HFFc6 (cell line): ENCODE data around the gene CAMK2B. TPM values are rescaled to one million over a fixed set of nuclear protein-coding genes. Genes with fewer than 3 reads are reported as not detected.
"Not testable (repeated sequence)": the region's sequence is repeated elsewhere in the genome, so short reads cannot be mapped to it uniquely, and the experiment has no call there.

ENCODE experiments used
- DNase-seq: peaks from one replicate; pipeline ENCODE4 v3.0.0-alpha.2; 2018
- H3K27ac Mint-ChIP-seq: 2 replicates; pipeline ENCODE4 v1.8.0; 2020; ENCODE audit warnings: mild to moderate bottlenecking, mixed read lengths
- H3K27me3 Mint-ChIP-seq: 2 replicates; pipeline ENCODE4 v1.8.0; 2021; ENCODE audit warnings: mild to moderate bottlenecking, moderate library complexity, mixed read lengths; ENCODE audit not compliant: insufficient read depth
- H3K36me3 Mint-ChIP-seq: 2 replicates; pipeline ENCODE4 v1.8.0; 2021; ENCODE audit warnings: low read depth, mixed read lengths
- H3K4me1 Mint-ChIP-seq: 2 replicates; pipeline ENCODE4 v1.8.0; 2020; ENCODE audit warnings: low read depth, mixed read lengths
- H3K4me3 Mint-ChIP-seq: 2 replicates; pipeline ENCODE4 v1.8.0; 2020; ENCODE audit warnings: mild to moderate bottlenecking, moderate library complexity, mixed read lengths
- H3K9me3 Mint-ChIP-seq: 2 replicates; pipeline ENCODE4 v1.8.0; 2020; ENCODE audit warnings: mild to moderate bottlenecking, mixed read lengths
- CTCF ChIP-seq: fragments of 200-600 bp; sonication (generic); IDR thresholded peaks from 2 replicates; pipeline ENCODE4 v1.5.0; 2021; ENCODE audit warnings: antibody characterized with exemption, mild to moderate bottlenecking
- total RNA-seq, 6 experiments: library from RNA; stranded (reverse); fragmentation: NEBNext Ultra II Directional; extraction: Animal tissue kit (Norgen Biotek cat#: 25700); gene quantifications; 2 replicates in 1 of 6; 3 replicates in 5 of 6; pipeline ENCODE4 v1.2.3, GENCODE V29; 2021

CAMK2B gene
- total RNA-seq, 6 experiments from 2014 or later, result 0.11 to 0.41 TPM; not detected in 4

DNA sequence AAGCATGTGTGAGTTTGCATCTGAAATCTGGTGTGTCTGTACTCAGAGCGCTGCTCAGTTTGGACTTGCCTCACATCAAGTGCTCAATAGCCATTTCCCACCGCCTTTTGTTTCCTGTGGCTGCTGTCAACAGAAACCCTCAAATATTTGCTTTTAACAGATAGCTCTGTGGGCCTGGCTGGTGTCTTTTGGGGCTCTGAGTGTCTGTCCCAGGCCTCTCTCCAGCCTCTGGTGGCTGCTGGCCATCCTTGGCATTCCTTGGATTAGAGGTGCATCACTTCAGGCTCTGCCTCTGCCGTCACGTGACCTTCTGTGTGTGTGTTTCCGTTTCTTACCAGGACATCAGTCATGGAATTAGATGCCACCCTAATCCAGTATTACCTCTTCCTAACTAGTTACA, 115.3 kb downstream of the CAMK2B start:
- no peaks in the 10 kb centered on the region for H3K4me1 Mint-ChIP-seq
- H3K4me3 Mint-ChIP-seq, result no peak overlapping the region
- DNase-seq, result no peak
- no peaks in the 10 kb centered on the region for H3K9me3 Mint-ChIP-seq
- H3K27me3 Mint-ChIP-seq, result peaks cover 2% of the 10 kb centered on the region
- TF ChIP-seq CTCF, result no peak
- H3K36me3 Mint-ChIP-seq, result peaks cover 17% of the 10 kb centered on the region
- no peak overlapping the region for H3K27ac Mint-ChIP-seq

DNA sequence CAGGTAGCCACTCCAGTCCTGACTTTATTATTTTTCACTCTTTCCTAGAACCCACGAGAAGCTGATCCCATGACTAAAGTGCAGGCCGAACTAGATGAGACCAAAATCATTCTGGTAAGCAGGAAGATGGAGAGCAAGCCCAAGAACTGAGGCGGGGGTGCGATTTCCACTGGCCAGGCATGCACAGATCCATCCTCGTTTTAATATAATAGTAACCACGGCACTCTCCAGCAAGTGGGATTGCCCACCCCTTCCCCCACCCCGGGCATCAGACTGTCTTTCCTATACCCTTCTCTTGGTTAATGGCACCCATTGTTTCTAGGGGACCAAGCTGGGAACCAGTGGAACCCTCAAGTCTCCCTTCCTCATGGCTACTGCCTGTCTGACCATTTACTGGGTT, 117.3 kb downstream of the CAMK2B start:
- Mint-ChIP-seq H3K36me3 (peaks cover 22% of the 10 kb centered on the region), H3K4me1 (peaks cover 9% of the 10 kb centered on the region), H3K27me3 (no peaks in the 10 kb centered on the region), H3K4me3 (no peak overlapping the region), H3K9me3 (no peaks in the 10 kb centered on the region), H3K27ac (no peak overlapping the region)
- DNase-seq, result no peak
- TF ChIP-seq CTCF, result no peak

DNA sequence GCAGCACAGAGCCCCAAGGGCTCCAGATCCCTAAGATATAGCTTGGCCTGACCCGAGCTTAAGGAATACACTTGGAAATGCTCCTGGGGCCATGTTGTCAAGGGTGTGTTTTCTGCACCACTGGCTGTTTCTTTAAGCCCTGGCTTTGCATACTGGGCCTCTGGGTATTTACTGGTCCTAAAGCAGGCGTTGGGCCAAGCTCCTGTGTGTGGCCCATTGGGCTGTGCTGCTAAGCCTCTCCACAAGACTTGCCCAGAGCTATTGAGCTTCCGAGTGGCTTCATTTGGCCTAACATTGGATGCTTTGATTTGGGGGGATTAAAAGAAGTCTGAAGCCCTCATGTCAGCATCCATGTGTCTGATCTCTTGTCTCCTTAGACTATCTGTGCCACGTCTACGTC, 119.4 kb downstream of the CAMK2B start:
- Mint-ChIP-seq H3K4me3 (no peak overlapping the region), H3K27ac (no peak overlapping the region), H3K27me3 (no peaks in the 10 kb centered on the region), H3K36me3 (peaks cover 27% of the 10 kb centered on the region), H3K9me3 (no peaks in the 10 kb centered on the region), H3K4me1 (peaks cover 21% of the 10 kb centered on the region)
- TF ChIP-seq CTCF, result no peak
- no peak for DNase-seq

- Mint-ChIP-seq H3K4me1 (peaks cover 21% of the 10 kb centered on the region), H3K27ac (peak overlapping the region; percentile 82)
- no peak for TF ChIP-seq CTCF
Observed at GRCh38 chr7:44201813-44202212, 123.6 kb downstream of the CAMK2B start.

DNA sequence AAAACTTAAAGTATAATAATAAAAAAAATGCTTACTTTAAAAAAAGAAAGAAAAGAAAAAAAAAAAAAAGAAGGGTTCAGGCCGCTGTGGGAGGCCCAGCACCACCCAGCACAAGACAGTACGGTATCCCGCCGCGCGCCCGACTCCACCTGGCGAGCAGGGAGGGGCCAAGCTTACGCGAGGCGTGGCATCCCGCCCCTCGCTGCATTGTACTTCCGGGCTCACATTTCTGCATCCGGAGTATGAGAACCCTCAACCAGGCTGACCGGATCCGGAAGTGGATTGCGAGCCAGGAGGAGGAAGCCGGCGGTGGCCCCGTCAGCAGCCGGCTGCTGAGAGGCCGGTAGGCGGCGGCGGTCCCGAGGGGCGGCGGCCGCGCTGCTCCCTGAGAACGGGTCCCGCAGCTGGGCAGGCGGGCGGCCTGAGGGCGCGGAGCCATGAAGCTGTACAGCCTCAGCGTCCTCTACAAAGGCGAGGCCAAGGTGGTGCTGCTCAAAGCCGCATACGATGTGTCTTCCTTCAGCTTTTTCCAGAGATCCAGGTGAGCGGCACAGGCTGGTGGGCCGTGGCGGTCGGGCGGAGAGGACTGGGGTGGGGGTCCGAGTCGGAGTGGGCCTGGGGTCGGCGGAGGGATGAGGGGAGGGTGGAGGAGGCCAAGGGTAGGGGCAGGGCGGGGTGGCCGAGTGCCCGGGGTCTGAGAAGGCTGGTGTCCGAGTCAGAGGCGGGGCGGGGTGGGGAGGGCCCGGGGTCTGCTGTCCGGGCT, 124.5 kb downstream of the CAMK2B start, which contains the start of gene YKT6:
TSS of gene YKT6 (plus strand) at position 280 of the 763 bp plus-strand sequence. CDS start at position 438, 158 bp downstream.
- TF ChIP-seq CTCF, result peak; percentile 78
- Mint-ChIP-seq H3K4me1 (peaks cover 29% of the 10 kb centered on the region), H3K27me3 (no peaks in the 10 kb centered on the region; the same call in 1 of the 2 replicates)

More at GRCh38 chr7:44201813-44202212, 123.6 kb downstream of the CAMK2B start:
- no peak for DNase-seq
- peaks cover 19% of the 10 kb centered on the region; the same call in 1 of the 2 replicates for H3K36me3 Mint-ChIP-seq
- peak overlapping the region; percentile 95 for H3K4me3 Mint-ChIP-seq
- H3K9me3 Mint-ChIP-seq, result no peaks in the 10 kb centered on the region
- H3K27me3 Mint-ChIP-seq, result no peaks in the 10 kb centered on the region

GRCh38 chr7:44200163-44200562, 125.2 kb downstream of the CAMK2B start:
- Mint-ChIP-seq H3K4me1 (peaks cover 36% of the 10 kb centered on the region), H3K36me3 (peaks cover 15% of the 10 kb centered on the region; the same call in 1 of the 2 replicates)
- DNase-seq, H3K9me3 Mint-ChIP-seq, H3K4me3 Mint-ChIP-seq, H3K27ac Mint-ChIP-seq, H3K27me3 Mint-ChIP-seq: not testable (repeated sequence)

More for the DNA sequence above, 124.5 kb downstream of the CAMK2B start, which contains the start of gene YKT6:
- Mint-ChIP-seq H3K27ac (peak within 1 kb of the TSS; percentile 82), H3K9me3 (no peaks in the 10 kb centered on the region), H3K36me3 (peaks cover 19% of the 10 kb centered on the region; the same call in 1 of the 2 replicates), H3K4me3 (peak within 1 kb of the TSS; percentile 95)
- peak; percentile 91 for DNase-seq
